Keratinocyte (primary cell): ENCODE measurements around the gene LMO3. TPM values are rescaled to one million over a fixed set of nuclear protein-coding genes. Genes with fewer than 3 reads are reported as not detected.

Experiments used
- DNase-seq: peaks from one replicate; pipeline ENCODE4 v3.0.0-alpha.2; 2011; ENCODE audit warnings: low read depth, missing footprints, low spot score
- FAIRE-seq: peaks from 2 replicates; lab custom pipeline; 2011; peaks lifted over from hg19 to GRCh38; lab: Jason Lieb, UNC
- H2AFZ ChIP-seq: 2 replicates; pipeline ENCODE4 v1.6.0; 2012; ENCODE audit warnings: low read length, control low read depth, inconsistent platforms; ENCODE audit not compliant: control insufficient read depth
- H3K27ac ChIP-seq: 2 replicates; pipeline ENCODE4 v1.5.1; 2011; ENCODE audit warnings: low read length; ENCODE audit not compliant: control insufficient read depth, insufficient read depth
- H3K27me3 ChIP-seq: 3 replicates; pipeline ENCODE4 v1.6.0; 2011; ENCODE audit warnings: low read length; ENCODE audit not compliant: control insufficient read depth, insufficient read depth; ENCODE audit errors: extremely low read depth
- H3K36me3 ChIP-seq, 2 experiments: 2 replicates in 1 of 2; 3 replicates in 1 of 2; pipeline ENCODE4 v1.5.1; 2011; ENCODE audit warnings: low read length in 2 of 2, mild to moderate bottlenecking in 1 of 2; ENCODE audit not compliant: control insufficient read depth in 2 of 2, insufficient read depth in 2 of 2; ENCODE audit errors: extremely low read depth in 1 of 2
- H3K4me1 ChIP-seq: 3 replicates; pipeline ENCODE4 v1.5.1; 2011; ENCODE audit warnings: low read length; ENCODE audit not compliant: control insufficient read depth, insufficient read depth; ENCODE audit errors: extremely low read depth
- H3K4me2 ChIP-seq: 3 replicates; pipeline ENCODE4 v1.6.0; 2011; ENCODE audit warnings: low read depth, low read length; ENCODE audit not compliant: control insufficient read depth, insufficient read depth; ENCODE audit errors: extremely low read depth
- H3K4me3 ChIP-seq, 3 experiments: fragments of 200-600 bp in 1 of 3; sonication (generic) in 1 of 3; 2 replicates in 2 of 3; 3 replicates in 1 of 3; pipeline ENCODE4 v1.5.1; 2011 to 2016; ENCODE audit warnings: low read length in 3 of 3, mild to moderate bottlenecking in 3 of 3, control low read depth in 2 of 3, inconsistent platforms in 1 of 3, low read depth in 1 of 3, mixed read lengths in 1 of 3, mixed run types in 1 of 3, moderate library complexity in 1 of 3; ENCODE audit not compliant: control insufficient read depth in 2 of 3, insufficient read depth in 2 of 3; ENCODE audit errors: extremely low read depth in 1 of 3
- H3K79me2 ChIP-seq: 2 replicates; pipeline ENCODE4 v1.6.0; 2012; ENCODE audit warnings: low read length; ENCODE audit not compliant: control insufficient read depth, insufficient read depth
- H3K9ac ChIP-seq: 3 replicates; pipeline ENCODE4 v1.6.0; 2011; ENCODE audit warnings: low read length; ENCODE audit not compliant: control insufficient read depth, insufficient read depth; ENCODE audit errors: extremely low read depth
- H3K9me1 ChIP-seq: 3 replicates; pipeline ENCODE4 v1.6.0; 2011; ENCODE audit warnings: low read length; ENCODE audit not compliant: control insufficient read depth, insufficient read depth; ENCODE audit errors: extremely low read depth
- H3K9me3 ChIP-seq: 2 replicates; pipeline ENCODE4 v1.5.1; 2012; ENCODE audit warnings: low read depth, low read length; ENCODE audit not compliant: control insufficient read depth
- H4K20me1 ChIP-seq: 3 replicates; pipeline ENCODE4 v1.6.0; 2011; ENCODE audit warnings: low read length; ENCODE audit not compliant: control insufficient read depth, insufficient read depth; ENCODE audit errors: extremely low read depth
- EZH2 ChIP-seq: IDR thresholded peaks from one replicate; pipeline ENCODE4 v1.6.1; 2012; ENCODE audit warnings: inconsistent platforms, mild to moderate bottlenecking, low read length, moderate library complexity
- dilution Hi-C: fragments of 300-500 bp; cut with MboI; formaldehyde crosslinking; loops from one replicate; pipeline ENCODE4 v1.7.0; 2020; ENCODE audit warnings: low sequenced_read_pairs; ENCODE audit not compliant: extremely low pct_ligation_motif_present
- polyA plus RNA-seq, 5 experiments: library from polyadenylated mRNA; depleted of rRNA in 3 of 5; stranded (reverse) in 3 of 5; stranded (forward) in 1 of 5; unstranded in 1 of 5; fragments of >200 nt; gene quantifications; 1 replicate in 1 of 5; 2 replicates in 3 of 5; 3 replicates in 1 of 5; pipeline versions ENCODE4 v1.2.1 to v1.2.3, GENCODE V29; 2011 to 2012; ENCODE audit warnings: missing spikeins in 2 of 5, low read depth in 1 of 5, low replicate concordance in 1 of 5
- TF ChIP-seq, protein P1 (sequence below), 3 experiments: IDR thresholded peaks in 1 of 3; conservative IDR thresholded peaks in 1 of 3; optimal IDR thresholded peaks in 1 of 3; 2 replicates in 2 of 3; 3 replicates in 1 of 3; pipeline versions ENCODE3 to v1.5.1; 2011; ENCODE audit warnings: low read length in 3 of 3, mild to moderate bottlenecking in 3 of 3, moderate library complexity in 2 of 3, control low read depth in 1 of 3, inconsistent platforms in 1 of 3; ENCODE audit not compliant: insufficient read depth in 2 of 3; ENCODE audit errors: extremely low read depth in 1 of 3

The LMO3 gene
- polyA plus RNA-seq, 1 donor (not counting 4 experiments of a cell fraction or from before 2014, with no cell fraction given), result not detected

- no peaks in the 10 kb centered on the region for H3K36me3 ChIP-seq
- H4K20me1 ChIP-seq, result no peaks in the 10 kb centered on the region
- H2AFZ ChIP-seq, result no peak overlapping the region
- no peak overlapping the region for H3K27ac ChIP-seq
- H3K9me3 ChIP-seq, result no peaks in the 10 kb centered on the region
- no peak overlapping the region for H3K4me3 ChIP-seq
- no peaks in the 10 kb centered on the region for H3K9me1 ChIP-seq
- dilution Hi-C loops, result no loop called here
- DNase-seq (no peak), FAIRE-seq (no peak)
- no peak overlapping the region for H3K9ac ChIP-seq
- TF ChIP-seq, protein P1, sequence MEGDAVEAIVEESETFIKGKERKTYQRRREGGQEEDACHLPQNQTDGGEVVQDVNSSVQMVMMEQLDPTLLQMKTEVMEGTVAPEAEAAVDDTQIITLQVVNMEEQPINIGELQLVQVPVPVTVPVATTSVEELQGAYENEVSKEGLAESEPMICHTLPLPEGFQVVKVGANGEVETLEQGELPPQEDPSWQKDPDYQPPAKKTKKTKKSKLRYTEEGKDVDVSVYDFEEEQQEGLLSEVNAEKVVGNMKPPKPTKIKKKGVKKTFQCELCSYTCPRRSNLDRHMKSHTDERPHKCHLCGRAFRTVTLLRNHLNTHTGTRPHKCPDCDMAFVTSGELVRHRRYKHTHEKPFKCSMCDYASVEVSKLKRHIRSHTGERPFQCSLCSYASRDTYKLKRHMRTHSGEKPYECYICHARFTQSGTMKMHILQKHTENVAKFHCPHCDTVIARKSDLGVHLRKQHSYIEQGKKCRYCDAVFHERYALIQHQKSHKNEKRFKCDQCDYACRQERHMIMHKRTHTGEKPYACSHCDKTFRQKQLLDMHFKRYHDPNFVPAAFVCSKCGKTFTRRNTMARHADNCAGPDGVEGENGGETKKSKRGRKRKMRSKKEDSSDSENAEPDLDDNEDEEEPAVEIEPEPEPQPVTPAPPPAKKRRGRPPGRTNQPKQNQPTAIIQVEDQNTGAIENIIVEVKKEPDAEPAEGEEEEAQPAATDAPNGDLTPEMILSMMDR (optimal IDR thresholded peaks at IDR 0.05 in 1 of 3, IDR thresholded peaks at IDR 0.05 in 1 of 3, conservative IDR thresholded peaks at IDR 0.05 in 1 of 3; ENCODE audit: extremely low read depth in 1 of 3, insufficient read depth in 2 of 3, low read length in 3 of 3), result no peak
- TF ChIP-seq EZH2, result no peak
- H3K4me1 ChIP-seq, result no peaks in the 10 kb centered on the region
- H3K27me3 ChIP-seq, result no peaks in the 10 kb centered on the region
- H3K79me2 ChIP-seq, result no peaks in the 10 kb centered on the region
- H3K4me2 ChIP-seq, result no peak overlapping the region
Measured at GRCh38 chr12:16523951-16524331, 82.0 kb downstream of the LMO3 start.

DNA sequence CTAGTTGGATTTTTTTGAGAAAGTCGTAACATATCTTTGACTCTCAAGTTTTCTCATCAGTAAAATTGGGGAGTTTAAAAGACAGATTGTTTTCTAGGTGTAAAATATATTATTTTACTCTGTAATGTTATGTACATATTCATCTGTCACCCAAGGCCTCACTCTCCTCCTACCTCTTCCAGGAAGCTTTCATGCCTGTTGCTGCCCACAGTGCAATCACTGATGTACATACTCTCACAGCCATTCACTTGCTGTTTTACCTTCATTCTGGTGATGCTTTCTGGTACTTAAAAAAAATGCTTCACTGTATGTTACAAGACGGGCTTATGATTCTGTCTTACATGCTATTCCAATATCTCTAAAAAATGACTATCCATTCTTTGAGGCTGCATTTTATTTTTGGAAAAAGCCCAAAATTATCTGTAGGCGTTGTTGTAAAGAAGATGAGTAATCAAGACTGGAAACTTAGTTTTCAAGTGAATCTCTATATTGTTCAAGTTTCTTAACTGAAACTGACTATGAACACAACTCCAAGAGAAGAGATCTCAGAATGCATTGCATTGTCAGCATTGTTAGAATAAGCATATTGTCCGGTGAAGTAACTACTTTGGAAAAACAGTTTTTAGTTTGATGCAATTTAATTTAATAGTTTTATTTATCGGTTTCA is 82.5 kb downstream of the LMO3 start:
- no peak for FAIRE-seq
- Histone ChIP-seq H3K79me2 (no peaks in the 10 kb centered on the region), H3K9ac (no peak overlapping the region), H3K4me1 (no peaks in the 10 kb centered on the region), H2AFZ (no peak overlapping the region), H4K20me1 (no peaks in the 10 kb centered on the region), H3K4me2 (no peak overlapping the region), H3K9me1 (no peaks in the 10 kb centered on the region), H3K4me3 (no peak overlapping the region), H3K9me3 (no peaks in the 10 kb centered on the region), H3K27ac (no peak overlapping the region), H3K36me3 (no peaks in the 10 kb centered on the region), H3K27me3 (no peaks in the 10 kb centered on the region)
- TF ChIP-seq EZH2, result no peak
- TF ChIP-seq, protein P1 (optimal IDR thresholded peaks at IDR 0.05 in 1 of 3, IDR thresholded peaks at IDR 0.05 in 1 of 3, conservative IDR thresholded peaks at IDR 0.05 in 1 of 3; ENCODE audit: extremely low read depth in 1 of 3, insufficient read depth in 2 of 3, low read length in 3 of 3), result no peak
- dilution Hi-C loops, result no loop called here
- DNase-seq, result no peak
